ENCODE results near the gene SLC38A4.
"Not testable (repeated sequence)": the region's sequence is repeated elsewhere in the genome, so short reads cannot be mapped to it uniquely, and the experiment has no call there.

The SLC38A4 gene, protein sequence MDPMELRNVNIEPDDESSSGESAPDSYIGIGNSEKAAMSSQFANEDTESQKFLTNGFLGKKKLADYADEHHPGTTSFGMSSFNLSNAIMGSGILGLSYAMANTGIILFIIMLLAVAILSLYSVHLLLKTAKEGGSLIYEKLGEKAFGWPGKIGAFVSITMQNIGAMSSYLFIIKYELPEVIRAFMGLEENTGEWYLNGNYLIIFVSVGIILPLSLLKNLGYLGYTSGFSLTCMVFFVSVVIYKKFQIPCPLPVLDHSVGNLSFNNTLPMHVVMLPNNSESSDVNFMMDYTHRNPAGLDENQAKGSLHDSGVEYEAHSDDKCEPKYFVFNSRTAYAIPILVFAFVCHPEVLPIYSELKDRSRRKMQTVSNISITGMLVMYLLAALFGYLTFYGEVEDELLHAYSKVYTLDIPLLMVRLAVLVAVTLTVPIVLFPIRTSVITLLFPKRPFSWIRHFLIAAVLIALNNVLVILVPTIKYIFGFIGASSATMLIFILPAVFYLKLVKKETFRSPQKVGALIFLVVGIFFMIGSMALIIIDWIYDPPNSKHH

GRCh38 chr12:46825591-46826414 lies at the start of gene SLC38A4:
Gene SLC38A4 (minus strand): TSS chr12:46825997. CDS start chr12:46793071, 32,926 bp downstream.
- peak; percentile 1 for DNase-seq

GRCh38 chr12:46875095-46875494 lies 49.3 kb upstream of the SLC38A4 start:
- no peak for DNase-seq

DNA sequence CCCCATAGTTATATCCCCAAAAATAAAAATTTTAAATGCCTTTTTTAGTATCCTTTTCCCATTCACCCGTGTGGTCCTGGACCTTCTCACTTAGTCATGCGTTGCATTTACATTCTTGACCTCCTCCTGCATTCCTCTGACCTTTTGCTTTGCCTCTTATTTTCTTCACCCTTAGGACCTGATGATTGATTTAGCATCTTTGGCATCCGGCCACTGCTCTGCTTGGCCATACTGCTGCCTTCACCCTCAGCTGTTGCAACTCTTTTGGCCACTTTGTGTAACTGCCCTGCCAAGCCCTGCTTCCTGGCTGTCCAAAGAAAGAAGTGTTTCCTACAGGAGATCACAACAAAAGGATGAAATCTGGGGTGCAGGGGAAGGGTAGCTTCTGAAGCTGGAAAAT lies 48.8 kb upstream of the SLC38A4 start:
- DNase-seq, result no peak

DNA sequence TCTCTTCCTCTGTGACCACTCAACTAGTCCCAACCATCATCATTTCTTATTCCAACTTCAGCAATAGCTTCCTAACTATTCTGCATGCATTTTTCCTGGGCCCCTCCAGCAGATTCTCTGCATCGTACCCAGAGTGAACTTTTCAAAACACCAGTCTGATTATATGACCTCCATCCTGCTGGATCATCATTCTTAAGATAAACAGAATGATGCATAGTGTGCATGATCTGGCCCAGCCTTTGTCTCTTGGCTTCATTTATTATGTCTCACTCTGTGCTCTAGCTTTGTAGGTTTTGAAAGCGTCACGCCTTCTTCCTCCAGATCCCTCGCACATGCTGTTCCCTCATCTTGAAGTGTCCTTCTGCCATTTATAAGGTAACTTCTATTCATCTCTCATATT lies 46.3 kb upstream of the SLC38A4 start:
- no peak for DNase-seq

DNA sequence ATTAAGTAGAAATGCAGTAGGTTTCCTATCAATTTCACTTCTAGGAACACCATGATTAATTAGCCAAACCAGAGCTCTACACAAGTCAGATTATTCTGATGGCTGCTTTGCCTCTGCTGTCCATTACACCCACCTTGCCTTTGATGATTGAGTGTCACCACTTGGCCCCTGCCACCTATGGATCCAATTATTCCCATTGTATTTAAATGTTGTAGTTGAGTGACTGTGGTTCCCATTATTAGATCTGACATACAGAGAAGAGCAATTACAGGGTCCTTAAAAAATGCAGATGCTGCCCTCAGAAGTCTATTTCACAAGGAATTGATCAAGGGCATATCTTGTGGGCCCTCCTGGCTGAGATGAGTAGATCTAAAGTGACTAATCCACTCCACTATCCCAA lies 39.5 kb upstream of the SLC38A4 start:
- DNase-seq, result no peak

GRCh38 chr12:46858368-46858767 lies 32.6 kb upstream of the SLC38A4 start:
- no peak for DNase-seq

- no peak for DNase-seq
These were observed 31.7 kb upstream of the SLC38A4 start for GRCh38 chr12:46857486-46857885.

GRCh38 chr12:46855760-46856159 lies 30.0 kb upstream of the SLC38A4 start:
- DNase-seq, result no peak

GRCh38 chr12:46854188-46854587 lies 28.4 kb upstream of the SLC38A4 start:
- DNase-seq, result not testable (repeated sequence)

DNA sequence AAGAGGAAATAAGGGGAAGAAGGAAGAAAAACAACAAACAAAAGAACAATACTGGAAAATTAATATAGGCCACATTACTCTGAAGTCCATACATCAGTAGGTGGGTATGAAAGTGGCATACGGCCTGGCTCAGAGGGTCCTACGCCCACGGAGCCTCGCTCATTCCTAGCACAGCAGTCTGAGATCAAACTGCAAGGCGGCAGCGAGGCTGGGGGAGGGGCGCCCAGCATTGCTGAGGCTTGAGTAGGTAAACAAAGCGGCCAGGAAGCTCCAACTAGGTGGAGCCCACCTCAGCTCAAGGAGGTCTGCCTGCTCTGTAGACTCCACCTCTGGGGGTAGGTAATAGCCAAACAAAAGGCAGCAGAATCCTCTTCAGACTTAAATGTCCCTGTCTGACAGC lies 23.0 kb upstream of the SLC38A4 start:
- DNase-seq, result not testable (repeated sequence)

DNA sequence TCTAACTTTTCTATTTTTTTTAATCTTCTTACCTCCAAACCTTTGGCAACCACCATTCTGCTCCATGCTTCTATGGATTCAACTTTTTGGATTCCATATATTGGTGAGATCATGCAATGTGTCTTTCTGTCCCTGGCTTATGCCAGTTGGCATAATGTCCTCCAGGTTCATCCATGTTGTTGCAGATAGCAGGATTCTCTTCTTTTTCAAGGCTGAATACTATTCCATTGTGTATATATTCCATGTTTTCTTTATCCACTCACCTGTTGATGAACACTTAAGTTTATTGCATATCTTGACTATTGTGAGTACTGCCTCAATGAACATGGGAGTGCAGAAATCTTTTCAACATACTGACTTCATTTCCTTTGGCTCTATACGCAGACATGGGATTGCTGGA lies 21.2 kb upstream of the SLC38A4 start:
- no peak for DNase-seq

DNA sequence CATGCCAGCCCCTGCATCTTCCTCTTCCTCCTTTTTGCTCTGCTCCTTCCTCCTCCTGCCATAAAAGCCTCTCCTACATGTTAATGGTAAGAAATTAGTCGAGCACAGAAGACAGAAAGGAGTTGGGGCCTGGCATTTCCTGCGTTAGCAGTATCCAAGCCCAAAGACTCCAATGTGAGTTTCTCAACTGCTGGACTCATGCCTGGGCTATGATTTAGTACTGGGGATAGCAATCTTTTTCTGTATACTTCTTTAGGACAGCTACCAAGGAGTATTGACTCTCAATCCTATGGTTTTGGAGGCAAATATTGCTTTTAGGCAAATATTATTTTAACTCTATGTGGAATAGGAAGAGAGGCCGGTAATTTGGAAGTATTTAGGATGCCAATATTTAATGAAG lies 18.0 kb upstream of the SLC38A4 start:
- no peak for DNase-seq

DNA sequence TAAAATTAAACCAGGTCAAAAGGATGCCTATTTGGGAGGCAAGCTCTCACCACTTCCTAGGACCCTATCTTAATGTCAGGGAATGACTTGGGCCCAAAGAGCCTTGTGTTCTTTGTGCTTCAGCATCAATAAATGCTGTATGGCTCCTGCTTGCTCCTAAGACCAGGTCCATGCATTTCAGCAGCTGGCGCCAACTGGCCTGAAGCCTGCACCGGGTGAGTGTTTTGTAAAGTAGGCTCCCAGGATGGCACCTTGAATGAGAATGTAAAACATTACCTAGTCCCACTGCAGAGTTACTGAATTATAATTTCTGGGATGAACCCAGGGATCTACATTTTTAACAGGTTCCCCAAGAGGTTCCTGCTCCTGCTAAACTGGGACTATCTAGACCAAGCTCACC lies 16.1 kb upstream of the SLC38A4 start:
- DNase-seq, result no peak

DNA sequence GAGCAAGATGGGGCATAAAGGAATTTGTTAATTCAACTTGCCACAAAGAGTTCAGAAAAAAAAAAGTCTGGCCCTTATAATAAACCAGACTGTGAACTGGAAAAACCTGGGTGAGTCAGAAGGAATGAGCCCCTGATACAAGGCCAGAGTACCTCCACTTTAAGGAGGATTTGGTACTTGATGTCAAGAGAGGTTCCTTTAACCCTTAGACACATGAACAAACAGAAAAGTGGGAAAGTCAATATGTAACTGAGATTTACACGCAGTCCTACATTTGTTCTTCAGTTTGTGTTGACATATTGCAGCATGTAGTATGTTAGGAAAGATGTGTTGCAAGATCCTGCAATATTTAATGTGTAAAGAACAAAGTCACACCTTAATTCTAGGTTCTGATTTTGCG lies 14.2 kb upstream of the SLC38A4 start:
- no peak for DNase-seq

GRCh38 chr12:46839232-46839631 lies 13.4 kb upstream of the SLC38A4 start:
- DNase-seq, result no peak

GRCh38 chr12:46835785-46836184 lies 10.0 kb upstream of the SLC38A4 start:
- DNase-seq, result no peak

GRCh38 chr12:46832130-46832704 lies 6.4 kb upstream of the SLC38A4 start:
- DNase-seq, result no peak

- DNase-seq, result no peak
These were observed 5.7 kb upstream of the SLC38A4 start for GRCh38 chr12:46831335-46832129.

GRCh38 chr12:46830731-46831334 lies 5.0 kb upstream of the SLC38A4 start:
- DNase-seq, result no peak

DNA sequence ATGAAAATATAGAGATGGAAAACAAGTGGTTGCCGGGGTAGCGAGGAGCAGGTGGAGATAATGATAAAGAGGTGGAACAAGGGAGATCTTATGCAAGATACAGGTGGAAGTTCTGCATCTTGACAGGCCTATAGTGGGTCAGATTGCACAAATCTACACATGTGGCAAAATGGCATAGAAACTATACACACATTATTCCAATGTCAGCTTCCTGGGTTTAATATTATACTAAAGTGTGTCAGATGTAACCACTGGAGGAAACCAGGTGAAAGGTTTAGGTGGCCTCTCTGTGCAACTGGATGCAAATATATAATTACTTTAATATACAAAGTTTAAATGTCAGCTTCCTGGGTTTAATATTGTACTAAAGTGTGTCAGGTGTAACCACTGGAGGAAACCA lies 1.1 kb downstream of the SLC38A4 start:
- DNase-seq, result no peak

GRCh38 chr12:46818642-46819041 lies 7.2 kb downstream of the SLC38A4 start:
- DNase-seq, result no peak

DNA sequence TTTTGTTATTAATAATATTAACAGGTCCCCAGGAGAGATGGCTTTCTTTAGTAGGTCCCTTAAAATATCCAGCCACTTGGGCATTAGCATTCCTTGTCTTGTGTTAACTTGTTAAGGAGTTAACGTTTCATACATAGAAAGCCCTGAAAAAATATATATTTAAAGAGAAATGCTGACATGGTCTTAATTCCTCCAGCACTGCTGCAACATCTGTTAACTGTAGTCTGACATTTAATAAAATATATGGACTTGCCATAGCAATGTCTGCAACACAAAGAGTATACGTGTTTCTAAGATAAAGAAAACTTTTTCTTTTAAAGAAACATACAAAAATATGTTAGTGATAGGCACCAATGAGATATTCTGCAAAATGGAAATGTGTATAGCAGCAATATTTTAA lies 10.0 kb downstream of the SLC38A4 start:
- DNase-seq, result no peak

Measured in suppressor macrophage treated with lipopolysaccharide for 4 hours (primary cell).